Measurements from ENCODE around the gene AZI2.

DNA sequence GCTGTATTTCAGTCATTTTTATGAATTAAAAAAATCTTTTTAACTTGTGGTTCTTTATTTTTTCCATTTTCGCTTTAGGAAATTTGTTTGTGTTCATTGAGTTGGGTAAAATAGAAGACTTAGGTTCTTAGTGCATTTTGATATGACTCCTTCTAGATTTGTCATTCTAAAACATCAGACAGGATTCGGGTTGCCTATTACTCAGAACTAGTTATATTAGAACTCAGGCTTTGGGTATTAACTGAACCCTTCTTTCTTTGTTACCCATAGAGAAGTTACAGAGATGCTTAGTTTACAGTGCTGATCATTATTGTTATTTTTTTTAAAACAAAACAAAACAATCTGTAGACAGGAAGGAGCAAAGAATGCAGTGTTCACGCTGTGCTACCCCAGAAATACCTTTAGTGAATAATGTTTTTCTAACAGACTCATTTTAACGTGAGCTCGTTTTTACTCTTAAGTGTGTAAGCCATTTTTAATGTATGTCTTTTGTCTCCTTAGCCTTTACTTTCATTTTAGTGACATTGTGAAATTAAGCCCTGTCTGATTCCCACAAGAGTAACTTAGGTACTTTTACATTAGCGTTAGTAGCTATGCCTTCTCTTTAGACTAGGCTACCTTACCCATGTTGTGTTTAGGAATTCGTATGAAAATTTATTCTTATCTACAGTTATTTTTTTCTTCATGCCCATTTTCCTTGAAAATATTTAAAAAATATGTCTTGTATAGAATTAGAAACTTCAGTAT, 53.8 kb downstream of the AZI2 start:
- TF ChIP-seq EZH2 (IDR thresholded peaks at IDR 0.05; ENCODE audit: insufficient read depth, poor library complexity, severe bottlenecking) (no peak), EZH2phosphoT487 (IDR thresholded peaks at IDR 0.05; ENCODE audit: insufficient read depth, low read depth) (no peak)
